HG03457 (cell line): ENCODE data around the gene MTCP1.

Experiments
- ATAC-seq: cut with Tn5 transposase; IDR thresholded peaks from one replicate; pipeline ENCODE4 v1.9.1; 2021; ENCODE audit warnings: moderate number of reproducible peaks; ENCODE audit not compliant: unreplicated experiment

Gene MTCP1, protein sequence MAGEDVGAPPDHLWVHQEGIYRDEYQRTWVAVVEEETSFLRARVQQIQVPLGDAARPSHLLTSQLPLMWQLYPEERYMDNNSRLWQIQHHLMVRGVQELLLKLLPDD

DNA sequence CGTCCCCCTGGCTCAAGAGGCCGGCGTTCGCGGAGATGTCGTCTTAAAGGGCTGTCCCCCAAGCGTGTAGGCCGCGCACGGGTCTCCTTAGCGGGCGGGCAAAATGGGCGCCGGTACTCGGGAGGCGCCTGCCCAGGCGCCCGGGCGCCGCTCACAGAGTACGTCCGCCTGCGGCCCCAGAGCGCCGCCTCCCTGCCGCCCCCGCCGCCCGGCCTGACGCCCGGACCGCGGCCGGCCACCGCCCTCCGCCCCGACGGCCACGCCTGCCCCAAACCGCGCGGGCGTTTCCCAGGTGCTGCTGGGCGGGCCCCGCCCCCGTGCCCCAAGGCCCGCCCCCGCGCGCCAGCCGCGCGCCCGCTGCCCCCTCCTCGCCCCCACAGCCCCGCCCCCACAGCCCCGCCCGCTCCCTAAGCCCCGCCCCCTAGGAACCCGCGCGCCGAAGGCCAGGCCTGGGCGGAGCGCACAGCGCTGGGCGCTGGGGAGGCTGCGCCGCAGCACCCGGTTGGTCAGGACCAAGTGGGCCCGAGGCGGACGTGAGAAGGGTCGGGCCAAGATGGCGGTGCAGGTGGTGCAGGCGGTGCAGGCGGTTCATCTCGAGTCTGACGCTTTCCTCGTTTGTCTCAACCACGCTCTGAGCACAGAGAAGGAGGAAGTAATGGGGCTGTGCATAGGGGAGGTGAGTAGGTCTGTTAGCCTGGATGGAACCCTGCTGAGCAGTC, at the start of gene MTCP1, which contains the start of the genes BRCC3 and CMC4:
Gene MTCP1, minus strand, starts transcription at position 162 of the 719 bp plus-strand sequence. CDS start 5,126 bp downstream, outside the sequence.
Gene BRCC3, plus strand, starts transcription at position 534 of the 719 bp plus-strand sequence. Its CDS starts 20 bp downstream, at position 554.
Gene CMC4, minus strand, starts transcription at position 162 of the 719 bp plus-strand sequence. CDS start 7,113 bp downstream, outside the sequence.
- peak; percentile 82 for ATAC-seq

DNA sequence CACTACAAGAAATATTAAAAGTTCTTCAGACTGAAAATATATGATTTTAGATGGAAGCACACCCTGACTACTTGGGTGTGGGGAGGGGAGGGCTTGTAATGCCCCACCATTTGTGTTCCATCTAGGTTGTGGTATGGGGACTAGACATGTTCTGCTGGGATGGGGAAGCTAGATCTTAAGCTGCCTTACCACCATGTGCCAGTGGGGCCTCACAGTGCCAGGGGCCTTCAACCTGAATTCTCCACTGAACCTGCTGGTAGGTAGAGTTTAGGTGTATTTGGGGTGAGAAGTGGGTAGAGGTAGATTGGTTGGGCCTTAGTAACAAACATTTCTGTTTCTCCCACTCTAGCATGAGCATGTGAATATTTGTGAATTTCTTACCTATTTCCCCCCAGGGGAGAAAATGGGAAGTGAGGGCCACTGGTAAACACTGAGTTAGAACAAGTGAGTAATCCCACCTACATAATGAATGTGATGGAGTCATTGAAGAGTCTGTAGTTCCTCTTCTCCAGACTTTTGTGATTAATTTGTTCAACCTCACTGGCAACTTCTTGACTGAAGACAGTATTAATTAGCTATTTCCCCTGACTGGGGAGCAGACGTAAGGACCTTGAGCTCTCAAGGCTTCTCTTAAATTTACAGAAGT, 44.4 kb upstream of the MTCP1 start:
- no peak for ATAC-seq

DNA sequence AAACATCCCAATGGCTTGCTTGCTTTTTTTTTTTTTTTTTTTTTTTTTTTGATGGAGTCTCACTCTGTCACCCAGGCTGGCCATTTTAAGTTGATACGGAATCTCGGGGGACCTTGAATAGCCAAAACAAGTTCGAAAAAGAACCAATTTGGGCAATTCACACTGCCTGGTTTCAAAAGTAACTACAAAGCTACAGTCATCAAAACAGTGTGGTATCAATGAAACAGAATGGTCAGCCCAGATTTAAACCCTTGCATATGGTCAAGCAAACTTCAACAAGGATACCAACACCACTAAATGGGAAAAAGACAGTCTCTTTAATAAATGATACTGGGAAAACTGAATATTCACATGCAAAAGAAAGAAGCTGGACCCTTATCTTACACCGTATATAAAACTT, 42.2 kb upstream of the MTCP1 start:
- no peak for ATAC-seq

DNA sequence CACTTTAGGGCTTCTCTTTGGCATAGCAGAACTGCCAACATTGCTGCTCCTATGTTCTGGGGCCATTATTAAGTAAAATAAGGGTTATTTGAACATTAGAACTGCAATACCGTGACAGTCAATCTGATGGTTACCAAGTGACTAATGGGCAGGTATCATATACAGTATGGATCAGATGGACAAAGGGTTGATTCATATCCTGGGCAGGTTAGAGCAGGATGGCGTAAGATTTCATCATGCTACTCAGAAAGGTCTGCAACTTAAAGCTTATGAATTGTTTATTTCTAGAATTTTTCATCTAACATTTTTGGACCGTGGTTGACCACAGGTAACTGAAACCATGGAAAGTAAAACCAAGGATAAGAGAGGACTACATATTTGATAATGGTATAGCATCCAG, 41.2 kb upstream of the MTCP1 start:
- ATAC-seq: no peak

DNA sequence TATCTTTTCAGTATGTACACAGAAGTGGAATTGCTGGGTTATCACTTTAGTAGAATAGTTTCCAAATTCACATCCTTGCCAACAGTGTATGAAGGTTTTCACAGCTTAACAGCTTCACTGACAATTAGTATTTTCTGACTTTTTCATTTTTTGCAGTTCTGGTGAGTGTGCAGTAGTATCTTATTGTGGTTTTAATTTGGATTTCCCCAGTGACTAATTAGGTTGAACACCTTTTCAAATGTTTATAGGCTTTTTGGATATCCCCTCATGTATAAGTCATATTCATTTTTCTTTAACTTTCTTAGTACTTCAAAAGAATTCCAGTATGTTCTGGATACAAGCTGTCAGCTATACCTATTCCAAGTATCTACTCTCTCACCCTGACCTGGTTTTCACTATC, 37.5 kb upstream of the MTCP1 start:
- ATAC-seq: no peak

DNA sequence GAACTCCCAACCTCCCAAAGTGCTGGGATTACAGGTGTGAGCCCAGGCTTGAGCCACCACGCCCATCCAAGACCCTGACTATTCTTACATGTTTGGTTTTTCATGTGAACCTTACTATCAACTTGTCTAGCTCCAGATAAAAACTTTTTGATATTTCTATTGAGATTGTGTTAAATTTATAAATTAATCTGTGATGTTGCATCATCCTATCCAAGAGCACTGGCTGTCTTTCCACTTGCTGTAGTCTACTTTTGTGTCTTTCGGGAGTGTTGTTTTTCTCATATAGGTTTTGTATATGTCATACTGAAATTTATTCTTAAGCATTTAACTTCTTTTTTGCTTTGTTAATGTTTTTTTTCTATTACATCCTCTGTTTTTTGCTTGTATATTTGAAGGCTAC, 35.0 kb upstream of the MTCP1 start:
- no peak for ATAC-seq

DNA sequence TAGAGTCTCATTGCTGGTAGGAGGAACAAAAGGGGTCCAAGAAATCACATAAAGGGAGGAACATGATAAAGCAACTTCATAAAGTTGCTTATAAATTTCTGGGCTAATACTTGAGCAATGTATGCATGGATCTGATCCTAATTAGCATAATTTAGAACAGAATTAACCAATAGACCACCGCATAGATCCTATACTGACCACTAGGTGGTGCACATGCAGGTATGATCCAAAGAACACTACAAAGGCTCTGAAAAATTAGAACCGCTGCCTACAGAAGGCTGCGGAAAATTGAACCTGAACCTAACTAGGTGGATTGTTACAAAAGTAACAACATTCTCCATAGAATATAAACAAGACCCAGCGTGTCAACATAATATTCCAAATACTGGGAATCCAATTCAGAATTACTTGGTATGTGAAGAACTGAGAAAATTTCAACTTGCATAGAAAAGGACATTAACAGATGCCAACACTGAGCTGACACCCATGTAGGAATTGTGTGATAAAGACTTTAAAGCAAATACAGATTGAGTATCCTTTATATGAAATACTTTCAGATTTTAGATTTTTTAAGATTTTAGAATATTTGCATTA, 23.6 kb upstream of the MTCP1 start:
- ATAC-seq: no peak

DNA sequence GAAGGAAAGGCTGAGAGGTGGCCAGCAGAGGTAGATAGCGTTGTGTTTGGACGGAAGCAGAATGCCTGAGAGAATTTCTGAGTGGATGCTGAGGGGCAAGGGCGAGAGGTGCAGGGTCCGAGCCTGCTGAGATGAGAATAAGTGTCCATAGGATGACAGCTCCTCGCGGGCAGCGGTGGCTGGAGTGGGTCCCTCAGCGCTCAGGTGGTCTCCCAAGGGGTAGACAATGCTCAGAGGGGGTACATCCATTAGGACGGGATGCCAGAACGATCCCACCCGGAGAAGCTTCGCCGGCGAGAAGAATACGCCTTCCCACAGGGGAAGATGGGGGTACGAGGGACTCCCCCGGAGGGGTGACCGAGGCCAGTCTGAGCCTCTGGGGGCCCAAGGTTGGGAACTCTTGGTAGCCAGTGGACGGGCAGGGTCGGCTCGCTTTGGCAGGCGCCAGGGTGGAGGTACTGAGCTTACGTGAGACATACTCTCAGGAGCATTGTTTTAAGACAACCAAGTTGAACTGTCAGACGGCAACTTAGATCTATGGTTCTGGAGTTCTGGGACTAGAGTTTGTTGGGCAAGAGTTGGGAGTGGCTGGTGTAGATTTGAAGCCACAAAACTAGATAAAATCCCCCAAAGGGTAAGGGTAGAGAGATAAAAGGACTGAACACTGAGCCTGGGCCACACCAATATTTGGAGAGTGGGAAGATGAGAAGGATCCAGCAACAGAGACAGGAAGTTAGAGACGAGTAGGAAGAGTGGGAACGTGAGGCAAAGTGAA, 16.2 kb upstream of the MTCP1 start:
- no peak for ATAC-seq

DNA sequence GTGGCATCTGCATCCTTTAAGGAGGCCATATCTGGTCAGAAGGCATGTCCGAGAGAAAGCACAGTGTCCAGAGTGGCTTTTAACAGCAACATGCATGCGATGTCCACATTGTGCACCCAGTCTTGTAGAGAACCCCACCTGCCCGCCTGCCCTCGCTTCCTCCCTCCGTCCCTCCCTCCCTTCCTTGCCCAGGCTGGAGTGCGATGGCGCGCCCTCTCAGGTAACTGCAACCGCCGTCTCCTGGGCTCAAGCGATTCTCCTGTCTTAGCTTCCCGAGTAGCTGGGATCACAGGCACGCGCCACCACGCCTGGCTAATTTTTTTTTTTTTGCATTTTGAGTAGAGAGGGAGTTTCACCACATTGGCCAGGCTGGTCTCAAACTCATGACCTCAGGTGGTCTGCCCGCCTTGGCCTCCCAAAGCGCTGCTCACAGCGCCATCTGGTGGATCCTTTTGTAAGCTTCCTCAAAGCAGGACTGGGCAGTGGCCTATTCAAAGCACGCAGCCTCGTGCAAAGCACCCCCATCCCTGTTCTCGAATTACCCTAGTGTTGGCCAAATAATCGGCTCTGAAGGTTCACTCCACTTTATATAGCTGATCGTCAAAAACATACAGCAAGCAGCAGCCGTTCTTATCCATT, 15.4 kb upstream of the MTCP1 start:
- no peak for ATAC-seq

DNA sequence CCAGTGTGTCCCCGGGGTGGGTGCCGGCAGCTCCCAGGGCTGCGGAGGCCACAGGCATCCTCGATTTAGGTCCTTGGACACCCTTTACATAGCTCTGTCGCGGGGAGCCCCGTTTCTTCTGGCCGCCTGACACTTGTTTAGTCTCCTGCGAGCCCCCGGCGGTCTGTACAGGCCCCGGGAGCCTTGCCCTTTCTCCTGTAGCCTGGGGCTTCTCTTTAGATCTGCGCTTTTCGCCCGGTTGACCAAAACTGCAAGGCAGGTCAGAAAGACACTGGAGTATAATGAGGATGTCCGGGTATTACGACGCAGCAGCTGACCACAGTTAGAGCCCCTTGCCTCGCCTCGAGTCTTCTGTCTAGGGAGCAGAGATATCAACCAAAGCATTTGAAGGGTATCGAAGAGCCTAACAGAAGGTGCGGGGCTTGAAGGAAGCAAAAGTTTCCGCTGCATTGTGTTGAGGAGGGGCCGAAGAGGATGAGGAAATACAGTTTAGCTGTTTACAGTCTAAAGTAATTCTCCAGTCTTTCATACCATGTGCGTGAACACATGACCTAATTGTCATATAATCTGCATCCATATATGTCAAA, 851 bp upstream of the MTCP1 start:
- ATAC-seq: peak; percentile 18

DNA sequence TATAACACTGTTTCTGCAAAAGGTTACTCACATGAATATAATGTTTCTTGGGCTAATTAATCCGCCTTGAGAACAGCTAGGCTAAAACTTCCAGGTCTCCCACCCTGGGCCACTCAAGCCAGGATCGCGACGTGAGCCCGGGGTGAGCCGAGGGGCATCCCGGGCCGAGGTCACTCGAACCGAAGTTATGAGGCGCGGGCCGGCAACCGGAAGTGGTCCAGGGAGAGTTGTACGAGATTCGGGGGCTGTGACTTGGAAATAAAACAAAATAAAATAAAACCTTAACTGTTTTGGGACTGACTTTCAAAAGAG, 317 bp downstream of the MTCP1 start:
- peak; percentile 18 for ATAC-seq

DNA sequence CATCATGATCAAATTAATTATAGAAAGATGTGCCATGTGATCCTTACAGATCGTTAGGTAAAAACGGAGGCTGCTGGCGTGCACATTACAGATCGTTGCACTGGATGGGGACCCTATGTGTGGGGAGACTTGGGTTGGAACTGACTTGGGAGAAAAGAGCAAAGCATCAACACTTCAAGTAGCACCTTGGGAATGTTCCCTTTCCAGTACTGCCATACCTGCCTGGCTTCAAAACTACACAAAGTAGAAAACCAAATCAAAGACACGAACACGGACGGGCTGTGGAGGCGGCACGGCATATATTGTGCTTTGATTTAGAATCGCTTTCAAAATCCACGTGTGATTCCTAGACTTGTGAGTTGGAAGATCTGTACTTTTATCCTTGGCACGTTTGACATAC, 898 bp downstream of the MTCP1 start:
- ATAC-seq: no peak

DNA sequence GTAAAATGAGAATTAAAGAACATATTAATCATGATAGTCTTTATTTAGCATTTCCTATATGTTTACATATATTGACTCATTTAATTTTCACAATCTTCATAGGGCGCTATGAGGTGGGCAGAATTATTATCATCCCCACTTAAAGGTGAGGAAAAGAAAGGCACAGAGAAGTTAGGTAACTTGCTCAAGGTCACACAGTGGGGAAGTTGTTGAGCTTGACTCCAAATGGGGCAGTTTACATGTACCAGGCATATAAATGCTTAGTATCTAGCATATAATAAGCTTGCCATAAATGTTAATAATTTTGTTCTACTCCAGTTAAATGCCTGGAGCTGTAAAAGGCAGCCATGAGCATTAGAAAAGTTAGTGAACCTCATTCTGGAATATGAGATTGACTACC, 1.5 kb downstream of the MTCP1 start:
- ATAC-seq: no peak

DNA sequence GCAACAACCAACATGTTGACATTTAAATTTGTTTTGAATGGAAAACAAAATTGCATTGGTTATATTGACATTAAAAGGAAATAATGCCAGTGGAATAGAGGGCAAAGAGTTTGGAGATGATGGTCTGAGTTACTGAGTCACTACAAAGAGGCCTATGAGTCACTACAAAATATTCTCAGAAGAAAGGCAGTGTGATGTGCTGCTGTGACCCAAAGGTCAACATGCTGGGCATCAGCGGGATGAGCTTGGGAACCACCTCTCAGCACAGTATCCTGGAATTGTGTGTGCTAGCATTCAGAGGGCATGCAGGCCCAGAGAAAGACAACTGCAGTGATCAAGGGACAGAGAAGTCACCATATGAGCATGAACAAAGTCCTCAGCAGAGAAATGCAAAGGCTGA, 2.8 kb downstream of the MTCP1 start:
- ATAC-seq: no peak

DNA sequence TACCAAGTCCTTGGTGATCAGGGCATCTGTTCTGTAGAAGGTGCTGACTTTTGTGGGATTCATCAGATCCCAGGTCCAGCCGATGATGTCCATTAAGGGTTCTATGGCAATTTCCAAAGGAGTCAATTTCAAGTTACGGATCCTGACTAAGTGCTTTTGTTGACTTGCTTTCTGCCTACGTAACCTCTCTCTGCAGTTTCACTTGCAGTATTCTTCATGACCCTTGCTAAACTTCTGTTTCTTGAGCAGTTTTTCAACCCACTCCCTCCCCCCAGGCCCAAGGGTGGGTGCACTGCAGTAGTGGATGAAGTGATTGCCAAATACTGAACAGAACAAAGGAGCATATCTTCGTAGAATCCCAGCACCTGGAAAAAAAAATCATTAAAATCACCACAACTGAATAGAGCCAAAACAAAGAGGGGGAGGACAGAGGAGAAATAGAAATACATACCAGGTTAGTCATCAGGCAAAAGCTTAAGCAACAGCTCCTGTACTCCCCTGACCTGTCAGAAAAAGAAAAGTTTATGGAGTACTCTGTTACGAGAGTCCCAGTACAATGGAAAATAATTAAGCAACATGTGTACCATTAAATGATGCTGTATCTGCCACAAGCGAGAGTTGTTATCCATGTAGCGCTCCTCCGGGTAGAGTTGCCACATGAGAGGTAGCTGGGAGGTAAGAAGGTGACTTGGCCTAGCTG, 5.8 kb downstream of the MTCP1 start:
- no peak for ATAC-seq

DNA sequence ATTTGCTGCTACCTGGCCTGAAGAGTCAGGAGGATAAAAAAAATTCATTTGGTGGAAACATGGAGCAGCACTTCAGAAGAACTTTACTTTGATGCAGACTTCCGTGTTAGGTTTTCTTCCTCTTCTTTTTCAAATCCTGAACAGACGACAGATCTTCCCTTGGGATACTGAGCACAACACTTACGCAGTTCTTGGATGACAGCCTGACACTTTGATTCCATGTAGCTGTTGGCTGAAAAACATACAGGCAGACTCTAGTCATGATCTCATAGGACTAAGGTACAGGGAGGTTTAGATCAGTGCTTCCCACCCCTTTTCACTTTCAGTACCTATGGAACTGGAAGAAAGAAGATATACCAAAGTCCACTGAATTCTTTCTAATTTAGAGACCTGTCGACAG, 9.2 kb downstream of the MTCP1 start:
- ATAC-seq: no peak

DNA sequence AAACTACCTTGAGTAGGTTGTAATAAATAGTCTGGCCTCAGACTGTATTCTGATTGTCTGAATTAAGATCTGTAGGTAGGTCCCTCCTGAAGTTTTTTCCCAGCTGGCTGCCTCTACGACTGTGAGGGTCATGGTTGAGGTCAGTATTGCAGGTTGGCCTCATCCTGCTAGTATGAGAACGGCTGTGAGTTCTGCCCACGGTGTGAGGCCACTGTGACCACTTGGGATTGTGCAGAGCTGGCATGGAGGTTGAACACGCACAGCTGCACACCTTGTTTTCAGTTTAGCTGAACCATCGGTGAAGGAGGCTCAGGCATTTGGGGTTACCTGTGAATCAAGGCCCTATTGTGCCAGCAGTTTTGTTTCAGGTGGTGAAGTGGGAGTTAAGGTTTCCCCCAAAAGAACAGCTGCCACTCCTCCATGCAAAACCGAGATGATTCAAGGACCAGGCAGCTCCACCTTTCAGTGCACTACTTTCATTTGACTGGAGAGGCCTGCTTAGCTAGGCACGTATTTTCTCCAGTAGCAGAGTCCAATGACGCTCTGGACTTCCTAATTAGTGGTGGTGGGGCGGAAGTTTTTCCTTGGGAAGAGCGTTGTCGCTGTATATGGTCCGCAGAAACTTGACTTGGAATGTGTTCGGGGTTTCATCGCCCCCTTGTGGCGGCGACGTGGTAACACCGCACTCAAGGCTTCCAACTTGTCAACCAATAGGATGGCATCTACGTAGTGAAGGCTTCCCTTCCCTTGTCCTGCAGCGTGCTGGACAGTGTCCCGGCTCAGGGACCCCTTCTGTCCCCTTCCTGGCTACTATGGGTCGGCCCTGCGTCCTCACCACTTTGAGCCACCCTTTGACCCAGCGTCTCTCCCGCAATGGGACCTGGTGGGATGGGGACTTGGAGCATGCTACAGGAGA, 13.8 kb downstream of the MTCP1 start:
- no peak for ATAC-seq

DNA sequence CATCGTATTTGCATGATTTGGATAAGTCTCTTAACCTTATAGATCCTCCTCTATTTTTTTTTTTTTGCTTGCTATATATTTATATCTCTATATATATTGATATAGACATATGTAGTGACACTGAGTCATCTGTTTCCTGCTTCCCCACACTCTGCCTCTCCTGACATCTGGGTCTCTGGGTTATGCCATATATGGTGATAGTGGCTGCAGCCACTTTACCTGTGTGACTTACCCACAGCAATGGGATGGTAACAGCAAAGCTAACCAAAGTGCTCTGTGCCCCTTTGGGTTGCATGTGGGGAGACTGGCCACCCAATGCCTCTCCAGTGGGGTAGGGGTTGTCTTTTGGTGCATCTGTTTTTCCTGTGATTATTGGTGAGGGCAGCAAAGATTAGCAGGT, 14.5 kb downstream of the MTCP1 start:
- ATAC-seq: no peak

DNA sequence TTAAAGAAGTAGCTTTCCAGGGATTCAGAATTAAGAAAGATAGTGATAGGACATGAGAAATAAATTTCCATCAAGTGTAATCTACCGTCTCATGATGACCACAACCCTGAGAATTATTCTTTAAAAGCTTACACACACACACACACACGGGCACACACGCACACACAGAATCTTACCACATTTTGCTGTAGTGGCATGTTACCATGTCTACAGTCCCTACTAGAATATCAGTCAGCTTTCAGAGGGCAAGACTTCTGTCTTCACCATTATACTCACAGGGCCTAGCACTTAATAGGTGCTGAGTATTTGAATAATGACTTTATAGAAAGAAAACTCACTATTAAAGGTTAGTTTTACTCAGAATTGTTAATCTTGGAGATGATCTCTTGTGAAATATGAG, 15.4 kb downstream of the MTCP1 start:
- ATAC-seq: no peak
